Activated CD4-positive, alpha-beta T cell treated with anti-CD3 and anti-CD28 coated beads for 24 hours (primary cell): ENCODE measurements around the gene ARTN.

Experiments used
- DNase-seq, 2 donors: peaks; one replicate each; pipeline ENCODE4 v3.0.0-alpha.2; 2020; ENCODE audit warnings: low read depth in 2 of 2

Gene ARTN

DNA sequence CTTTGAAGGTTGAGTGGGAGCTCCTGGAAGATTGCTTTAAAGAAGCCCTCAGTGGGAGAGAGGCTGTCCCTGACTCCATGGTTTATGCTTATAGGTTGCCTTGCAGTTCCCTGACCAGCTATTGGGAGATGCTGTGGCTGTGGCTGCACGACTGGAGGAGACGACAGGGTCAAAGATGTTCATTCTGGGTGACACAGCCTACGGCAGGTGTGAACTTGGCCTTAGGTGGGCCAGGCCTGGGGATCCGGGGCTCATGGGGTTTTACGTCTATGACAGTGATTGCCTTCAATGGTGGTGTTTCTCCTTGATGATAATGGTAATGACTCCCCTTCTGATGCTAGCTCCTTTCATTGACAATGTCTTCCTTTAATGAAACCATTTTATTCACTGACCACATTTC, 36.9 kb downstream of the ARTN start:
- DNase-seq, result no peak

DNA sequence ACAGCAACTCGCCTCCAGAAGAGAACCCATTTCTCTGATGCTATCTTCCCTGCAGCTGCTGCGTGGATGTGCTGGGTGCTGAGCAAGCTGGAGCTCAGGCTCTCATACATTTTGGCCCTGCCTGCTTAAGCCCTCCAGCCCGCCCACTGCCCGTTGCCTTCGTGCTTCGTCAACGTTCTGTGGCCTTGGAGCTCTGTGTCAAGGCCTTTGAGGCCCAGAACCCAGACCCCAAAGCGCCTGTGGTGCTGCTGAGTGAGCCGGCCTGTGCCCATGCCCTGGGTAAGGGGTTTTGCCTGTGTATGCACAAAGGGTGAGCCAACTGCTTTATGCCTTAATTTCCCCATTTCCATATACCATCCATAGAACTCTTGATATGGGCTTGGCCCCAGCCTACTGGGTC, 37.3 kb downstream of the ARTN start:
- no peak for DNase-seq

DNA sequence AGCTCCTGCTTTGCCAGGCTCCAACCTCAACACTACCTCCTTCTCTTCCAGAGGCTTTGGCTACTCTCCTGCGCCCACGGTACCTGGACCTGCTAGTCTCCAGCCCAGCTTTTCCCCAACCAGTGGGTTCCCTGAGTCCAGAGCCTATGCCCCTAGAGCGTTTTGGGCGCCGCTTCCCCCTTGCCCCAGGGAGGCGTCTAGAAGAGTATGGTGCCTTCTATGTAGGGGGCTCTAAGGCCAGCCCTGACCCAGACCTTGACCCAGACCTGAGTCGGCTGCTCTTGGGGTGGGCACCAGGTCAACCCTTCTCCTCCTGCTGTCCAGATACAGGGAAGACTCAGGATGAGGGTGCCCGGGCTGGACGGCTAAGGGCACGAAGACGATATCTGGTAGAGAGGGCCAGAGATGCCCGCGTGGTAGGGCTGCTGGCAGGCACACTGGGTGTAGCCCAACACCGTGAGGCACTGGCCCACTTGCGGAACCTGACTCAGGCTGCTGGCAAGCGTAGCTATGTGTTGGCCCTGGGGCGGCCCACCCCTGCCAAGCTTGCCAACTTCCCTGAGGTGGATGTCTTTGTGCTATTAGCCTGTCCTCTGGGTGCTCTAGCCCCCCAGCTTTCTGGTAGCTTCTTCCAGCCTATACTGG, 37.9 kb downstream of the ARTN start:
- DNase-seq, result no peak

DNA sequence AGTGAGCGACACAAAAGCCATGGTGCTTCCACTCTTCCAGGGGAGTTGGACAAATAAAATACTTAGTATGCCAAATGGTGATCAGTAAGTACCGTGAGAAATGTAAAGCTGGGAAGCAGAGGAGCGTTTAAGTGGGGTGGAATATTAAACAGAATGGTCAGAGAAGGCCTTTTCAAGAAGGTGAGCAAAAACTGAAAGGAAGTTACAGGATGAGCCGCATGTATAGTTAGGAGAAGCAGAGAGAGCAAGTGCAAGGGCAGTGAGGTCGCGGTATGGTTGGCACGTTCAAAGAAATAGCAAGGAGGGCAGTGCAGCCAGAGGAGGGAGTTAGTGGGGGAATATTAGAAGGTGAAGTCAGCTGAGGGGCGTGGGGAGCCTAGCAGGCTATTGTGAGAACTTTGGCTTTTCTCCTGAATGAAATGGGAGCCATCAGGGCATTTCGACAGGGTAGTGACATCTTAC, 40.4 kb downstream of the ARTN start:
- no peak for DNase-seq

DNA sequence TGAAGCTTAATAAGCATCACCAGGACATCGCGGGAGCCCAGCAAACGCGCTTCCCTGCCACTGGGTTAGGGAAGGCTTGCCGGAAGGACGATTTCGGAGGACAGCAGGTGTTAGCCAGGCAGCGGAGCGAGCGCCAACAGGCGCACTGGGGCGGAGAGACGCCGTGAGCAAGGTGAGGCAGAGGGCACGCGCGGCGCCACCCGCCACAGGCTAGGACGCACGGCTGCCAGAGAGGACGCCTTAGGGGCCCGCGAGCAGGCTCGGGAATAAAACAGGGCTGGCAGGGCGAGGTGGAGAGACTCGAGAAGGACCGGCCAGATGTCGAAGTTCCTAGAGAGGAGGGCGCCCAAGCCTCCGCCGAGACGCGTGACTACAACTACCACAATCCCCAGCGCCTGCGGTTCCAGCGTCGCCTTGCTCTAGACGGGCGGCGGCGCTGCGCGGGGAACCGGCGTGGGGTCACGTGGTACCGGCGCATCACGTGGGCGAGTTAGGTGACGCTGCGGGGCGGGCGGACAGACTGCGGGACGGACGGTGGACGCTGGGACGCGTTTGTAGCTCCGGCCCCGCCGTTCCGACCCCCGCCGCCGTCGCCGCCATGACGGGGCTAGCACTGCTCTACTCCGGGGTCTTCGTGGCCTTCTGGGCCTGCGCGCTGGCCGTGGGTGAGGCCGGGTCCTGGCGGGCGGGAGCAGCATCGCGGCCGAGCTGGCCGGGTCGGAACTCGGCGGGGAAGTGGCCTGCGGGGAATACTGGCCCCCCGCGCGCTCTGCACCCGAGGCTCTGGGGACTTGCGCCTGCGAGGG, 41.0 kb downstream of the ARTN start, which contains the start of gene ATP6V0B:
ATP6V0B (plus strand) TSS at position 518 of the 806 bp plus-strand sequence; CDS start at position 599, 81 bp downstream.
- DNase-seq, result peak; percentile 92 to 97

DNA sequence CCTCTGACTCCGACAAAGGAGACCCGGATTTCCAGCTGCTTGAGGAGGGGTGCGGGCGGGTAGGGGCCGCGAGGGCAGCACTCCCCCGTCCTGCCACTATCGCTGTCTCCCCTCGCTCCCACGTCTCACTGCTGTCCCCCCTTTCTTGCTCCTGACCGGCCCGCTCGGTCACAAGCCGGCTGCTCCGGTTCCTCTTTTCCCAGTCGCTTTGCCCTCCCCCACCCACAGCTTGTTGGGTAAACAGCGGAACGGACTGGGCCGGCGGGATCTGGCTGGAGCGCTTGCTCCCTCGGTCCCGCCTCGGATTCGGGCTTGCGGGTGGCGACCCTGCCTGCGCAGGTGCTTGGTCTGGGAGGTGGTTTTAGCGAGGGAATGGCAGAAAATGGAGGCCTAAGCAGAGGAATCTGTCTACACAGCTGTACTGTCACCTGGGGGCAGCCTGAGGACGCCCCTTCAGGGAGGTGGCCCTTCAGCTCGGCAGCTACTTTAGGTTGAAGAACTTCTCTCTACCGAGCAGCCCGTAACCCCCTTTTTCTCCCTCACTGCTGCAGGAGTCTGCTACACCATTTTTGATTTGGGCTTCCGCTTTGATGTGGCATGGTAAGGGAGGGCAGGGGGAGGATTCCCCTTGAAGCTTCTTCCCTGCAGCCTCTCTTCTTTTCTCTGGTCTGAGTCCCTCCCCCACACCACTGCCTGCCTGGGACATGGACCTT, 41.8 kb downstream of the ARTN start:
- no peak for DNase-seq

DNA sequence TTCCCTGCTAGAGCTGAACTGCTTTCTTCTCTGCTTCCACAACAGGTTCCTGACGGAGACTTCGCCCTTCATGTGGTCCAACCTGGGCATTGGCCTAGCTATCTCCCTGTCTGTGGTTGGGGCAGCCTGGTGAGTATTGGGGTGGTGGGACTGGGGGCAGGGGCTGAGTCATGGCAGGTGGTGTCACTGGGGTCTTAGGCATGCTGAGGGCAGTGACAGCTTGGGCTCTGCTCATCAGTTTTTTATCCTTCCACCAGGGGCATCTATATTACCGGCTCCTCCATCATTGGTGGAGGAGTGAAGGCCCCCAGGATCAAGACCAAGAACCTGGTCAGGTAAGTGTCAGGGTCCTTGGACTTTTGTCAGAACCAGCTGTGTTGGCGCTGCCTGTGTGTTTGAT, 42.4 kb downstream of the ARTN start:
- DNase-seq, result no peak

DNA sequence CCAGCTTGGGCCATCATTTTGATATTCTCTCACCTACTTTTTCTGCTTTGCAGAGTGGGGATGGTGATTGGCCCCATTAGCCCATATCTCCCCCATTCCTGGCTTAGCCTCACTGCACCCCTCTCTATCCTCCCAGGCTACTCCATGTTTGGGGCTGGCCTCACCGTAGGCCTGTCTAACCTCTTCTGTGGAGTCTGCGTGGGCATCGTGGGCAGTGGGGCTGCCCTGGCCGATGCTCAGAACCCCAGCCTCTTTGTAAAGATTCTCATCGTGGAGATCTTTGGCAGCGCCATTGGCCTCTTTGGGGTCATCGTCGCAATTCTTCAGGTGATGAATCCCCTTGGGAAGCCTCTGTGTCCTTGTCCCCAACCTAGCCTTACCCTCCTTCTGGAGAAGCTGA, 43.3 kb downstream of the ARTN start:
- DNase-seq, result no peak

GRCh38 chr1:43977376-43978263, 44.0 kb downstream of the ARTN start:
- DNase-seq, result no peak

GRCh38 chr1:43978264-43978550, 44.6 kb downstream of the ARTN start:
- DNase-seq, result no peak

- DNase-seq, result peak in 1 of 2 donors; percentile 25
These were observed 45.1 kb downstream of the ARTN start, which contains the start of gene B4GALT2 for GRCh38 chr1:43978551-43979260. B4GALT2 (plus strand) TSS chr1:43979210; CDS start chr1:43981161, 1,951 bp downstream.

GRCh38 chr1:43979261-43979527, 45.6 kb downstream of the ARTN start:
- no peak for DNase-seq

- DNase-seq, result no peak
These were observed 46.1 kb downstream of the ARTN start for GRCh38 chr1:43979528-43980254.

DNA sequence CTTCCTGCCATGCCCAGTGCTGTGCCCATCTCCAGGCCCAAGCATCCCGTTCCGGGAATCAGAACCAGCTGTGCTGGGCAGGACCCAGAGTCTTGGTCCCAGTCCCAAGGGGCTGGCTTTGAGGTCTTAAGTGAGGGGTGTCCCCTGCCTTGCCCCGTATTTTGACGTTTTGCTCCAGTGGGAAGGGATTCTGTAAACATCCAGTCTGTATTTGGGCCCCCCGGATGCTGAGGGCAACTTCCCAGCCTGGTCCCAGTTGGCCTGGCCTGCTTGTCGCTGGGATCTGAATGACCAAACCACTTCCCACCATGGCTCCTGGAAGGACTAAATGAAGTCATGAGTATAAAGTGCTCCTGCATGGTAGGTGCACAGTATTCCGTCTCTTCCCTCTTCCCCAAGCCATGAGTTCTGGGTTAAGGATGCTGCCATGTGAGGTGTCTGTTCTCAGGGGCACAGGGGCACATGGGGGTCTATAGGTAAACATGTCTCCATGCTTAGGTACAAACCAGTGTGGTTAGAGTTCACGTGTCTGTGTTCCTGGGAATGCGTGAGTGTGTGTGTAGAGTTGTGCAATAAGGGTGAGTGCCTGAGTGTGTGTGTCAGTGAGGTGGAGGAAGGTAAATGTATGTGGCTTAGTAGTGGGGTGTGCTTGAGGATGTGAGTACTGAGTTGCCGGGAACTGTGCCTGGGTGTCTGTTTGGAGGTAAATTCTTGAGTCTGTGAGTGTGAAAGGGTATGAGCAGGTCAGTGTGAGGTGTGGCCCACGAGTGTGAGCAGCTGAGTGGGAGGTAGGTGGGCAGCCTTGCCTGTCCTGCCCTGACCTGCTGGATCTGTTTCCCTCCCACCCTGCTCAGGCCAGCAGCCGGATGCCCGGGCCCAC, 46.9 kb downstream of the ARTN start:
- DNase-seq, result no peak

GRCh38 chr1:43981135-43981491, 47.5 kb downstream of the ARTN start:
- DNase-seq, result no peak

DNA sequence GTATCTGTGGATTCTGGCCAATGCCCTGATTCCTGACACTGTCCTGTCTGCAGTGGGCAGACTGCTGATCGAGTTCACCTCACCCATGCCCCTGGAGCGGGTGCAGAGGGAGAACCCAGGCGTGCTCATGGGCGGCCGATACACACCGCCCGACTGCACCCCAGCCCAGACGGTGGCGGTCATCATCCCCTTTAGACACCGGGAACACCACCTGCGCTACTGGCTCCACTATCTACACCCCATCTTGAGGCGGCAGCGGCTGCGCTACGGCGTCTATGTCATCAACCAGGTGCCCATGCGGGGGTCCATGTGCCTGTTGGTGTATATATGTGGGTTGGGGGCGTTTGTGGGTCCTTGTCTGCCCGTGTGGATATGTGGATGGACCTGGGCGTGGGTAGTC, 48.0 kb downstream of the ARTN start:
- no peak for DNase-seq

DNA sequence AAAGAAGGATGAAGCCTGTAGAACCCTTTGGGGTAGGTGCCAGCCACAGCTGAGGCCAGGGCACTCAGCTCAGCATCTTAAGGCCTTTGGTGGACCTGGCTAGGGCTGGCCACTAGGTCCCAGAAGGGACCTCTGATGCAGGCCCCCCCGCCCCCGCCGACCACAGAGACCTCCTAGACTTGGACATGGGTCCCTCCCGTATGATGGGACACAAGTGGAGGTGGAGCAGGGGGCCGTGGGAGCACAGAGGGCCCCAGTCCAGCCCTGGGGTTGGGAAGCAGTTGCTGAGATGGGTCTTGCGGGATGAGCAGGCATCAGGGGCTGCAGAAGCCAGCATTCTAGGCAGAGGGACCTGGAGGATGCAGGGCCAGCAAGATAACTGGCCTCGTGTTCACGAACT, 48.6 kb downstream of the ARTN start:
- DNase-seq, result no peak

- DNase-seq, result no peak
These were observed 49.2 kb downstream of the ARTN start for GRCh38 chr1:43982808-43983207.

DNA sequence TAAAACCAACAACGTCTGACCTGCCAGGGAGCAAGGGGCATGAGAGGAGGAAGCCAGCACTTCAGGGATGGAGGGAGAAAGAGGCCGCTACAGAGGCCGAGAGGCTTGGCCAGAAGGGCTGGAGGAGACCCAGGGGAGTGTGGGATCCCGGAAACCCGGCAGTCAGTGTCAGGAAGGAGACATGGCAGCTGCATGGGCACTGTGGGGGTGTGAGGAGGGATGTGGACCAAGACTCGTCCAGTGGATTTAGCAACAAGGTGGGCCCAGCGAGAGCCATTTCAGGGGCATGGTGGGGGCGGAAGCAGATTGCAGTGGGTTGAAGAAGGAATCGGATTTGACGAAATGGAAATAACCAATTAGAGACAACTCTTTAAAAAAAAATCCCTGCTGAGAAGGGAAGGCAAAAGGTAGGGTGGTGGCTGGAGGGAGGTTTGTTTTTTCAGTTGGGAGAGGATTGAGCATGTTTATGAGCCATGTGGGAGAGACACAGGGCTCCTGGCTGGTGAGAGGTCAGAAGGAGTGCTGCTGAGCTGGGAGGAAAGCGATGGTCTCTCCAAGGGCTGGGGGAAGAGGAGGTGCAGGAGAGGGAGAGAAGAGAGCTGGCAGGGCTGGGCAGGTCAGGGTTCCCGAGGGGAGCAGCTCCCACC, 49.8 kb downstream of the ARTN start:
- DNase-seq, result no peak
